ENCODE data around the gene FMN1. TPM values are rescaled to one million over a fixed set of nuclear protein-coding genes. Genes with fewer than 3 reads are reported as not detected.

Gene FMN1
- total RNA-seq, 1 donor from 2014 or later = 37.1 TPM

DNA sequence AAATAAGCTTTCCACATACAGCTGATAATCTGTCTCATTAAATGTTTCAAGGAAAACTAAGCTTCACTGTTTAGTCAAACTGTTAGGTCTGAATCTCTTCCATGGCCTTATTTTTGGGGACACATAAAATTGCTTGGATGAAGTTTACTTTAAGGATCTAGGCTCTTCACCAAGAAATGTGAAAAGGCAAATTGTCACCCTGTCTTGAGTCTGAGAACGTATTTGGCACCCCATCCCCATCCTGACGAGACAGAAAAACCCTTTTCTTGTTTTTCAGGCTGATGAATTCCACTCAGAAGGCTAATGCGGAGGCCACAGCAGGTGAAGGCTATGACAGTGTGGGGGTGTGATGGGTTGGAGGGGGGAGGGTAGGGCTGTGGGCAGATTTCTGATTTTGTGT, 250.1 kb downstream of the FMN1 start:
- no peak for DNase-seq (ENCODE audit: low spot score)

DNA sequence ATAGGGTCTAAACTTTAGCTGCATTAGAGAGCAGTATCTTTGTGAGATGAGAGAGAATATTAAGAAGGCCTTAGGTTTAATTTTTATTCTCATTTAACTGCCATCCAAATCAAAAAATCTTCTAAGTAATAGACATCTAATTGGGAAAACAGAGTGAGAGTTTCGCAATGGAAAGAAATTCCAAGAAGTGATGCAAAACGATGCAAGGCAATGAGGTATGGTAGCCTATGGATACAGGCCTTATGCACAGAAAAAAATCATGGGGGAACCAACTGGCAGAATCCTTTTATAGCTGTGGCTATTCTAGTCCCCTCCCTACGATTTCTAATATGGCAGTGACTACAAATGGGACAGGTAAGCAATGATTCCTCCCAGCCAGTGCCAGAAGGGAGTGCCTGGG, 250.8 kb downstream of the FMN1 start:
- no peak for DNase-seq (ENCODE audit: low spot score)

DNA sequence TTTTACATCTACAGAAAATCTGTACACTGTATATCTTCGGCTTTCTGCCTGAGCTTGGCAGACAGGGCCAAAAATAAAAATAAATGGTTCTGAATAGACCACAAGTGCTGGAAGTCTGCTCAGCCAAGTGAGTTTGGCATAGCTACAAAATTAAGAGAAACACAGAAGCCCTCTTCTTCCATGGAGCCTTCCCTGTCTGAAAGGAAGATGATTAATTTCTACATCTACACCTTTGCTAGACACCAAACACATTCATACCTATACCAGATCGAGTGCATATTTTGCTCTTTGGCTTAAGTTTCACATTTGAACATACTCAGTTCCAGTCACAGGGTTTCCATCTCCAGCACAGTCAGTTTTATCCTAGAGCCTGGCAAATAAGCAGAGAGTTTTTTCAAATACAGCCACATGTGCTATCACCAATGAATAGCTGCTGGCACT, 252.1 kb downstream of the FMN1 start:
- DNase-seq (ENCODE audit: low spot score) = no peak

DNA sequence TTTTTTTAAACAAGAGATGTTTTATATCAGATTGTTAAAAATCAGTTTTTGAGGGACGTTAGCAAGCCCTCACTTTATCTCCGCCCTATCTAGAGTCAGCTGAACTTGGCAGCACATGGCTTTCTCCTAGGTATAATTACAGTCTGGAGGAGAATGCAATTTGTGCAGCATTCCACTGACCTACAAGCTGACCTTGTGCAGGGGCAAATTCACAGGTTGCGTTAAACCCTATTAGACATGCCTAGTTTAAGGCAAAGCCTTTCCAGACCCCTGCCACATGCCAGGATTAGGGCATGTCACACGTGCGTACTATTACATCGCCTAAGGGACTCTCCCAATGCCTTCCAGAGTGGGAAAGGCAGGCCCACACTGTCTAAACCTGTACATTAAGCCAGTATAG, 252.7 kb downstream of the FMN1 start:
- no peak for DNase-seq (ENCODE audit: low spot score)

DNA sequence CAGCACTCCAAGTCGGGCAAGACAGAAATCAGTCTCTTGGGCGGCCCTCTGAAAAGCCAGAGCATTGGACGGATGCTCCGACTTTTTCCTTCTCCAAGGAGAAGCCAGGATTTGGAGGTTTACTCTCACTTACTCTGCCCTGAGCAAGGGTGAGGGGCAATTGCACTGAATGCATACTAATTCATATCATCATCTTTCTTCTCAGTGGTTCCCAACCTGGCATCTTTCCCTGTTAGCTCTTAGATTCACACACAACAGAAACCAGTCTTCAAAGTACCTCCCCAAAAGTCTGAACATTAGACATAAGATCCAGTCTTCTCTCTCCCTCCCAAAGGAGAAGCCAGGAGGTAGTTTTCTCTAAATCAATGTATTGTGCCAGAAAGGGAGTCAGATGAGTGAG, 257.5 kb downstream of the FMN1 start:
- no peak for DNase-seq (ENCODE audit: low spot score)

DNA sequence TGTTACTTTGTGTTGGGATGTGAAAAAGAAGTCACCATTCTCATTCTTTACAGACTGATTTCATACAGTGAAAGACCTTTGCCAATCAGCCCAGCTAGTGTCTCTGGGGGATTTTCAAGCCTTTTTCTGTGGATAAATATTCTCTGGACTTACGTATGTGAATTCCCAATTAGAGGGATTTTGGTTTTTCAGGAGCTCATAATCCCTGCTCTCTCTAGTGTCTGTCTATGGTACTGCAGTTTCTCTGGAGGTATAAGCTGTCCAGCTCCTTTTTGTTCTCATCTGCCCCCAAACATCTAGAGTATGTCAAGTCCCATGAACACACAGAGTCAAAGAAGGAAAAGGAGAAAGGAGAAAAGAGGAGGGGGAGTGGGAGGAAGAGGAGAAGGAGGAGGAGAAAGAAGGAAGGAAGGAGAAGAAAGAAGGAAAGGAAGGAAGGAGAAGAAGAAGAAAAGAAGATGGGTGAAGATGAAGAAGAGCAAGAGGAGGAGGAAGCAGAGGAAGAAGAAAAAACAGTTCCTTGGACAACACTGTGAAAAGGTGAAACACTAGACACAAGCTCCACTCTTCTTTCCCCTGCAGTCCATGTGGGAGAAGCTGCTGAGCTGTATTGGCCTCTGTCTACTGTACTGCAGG, 258.1 kb downstream of the FMN1 start:
- no peak for DNase-seq (ENCODE audit: low spot score)

DNA sequence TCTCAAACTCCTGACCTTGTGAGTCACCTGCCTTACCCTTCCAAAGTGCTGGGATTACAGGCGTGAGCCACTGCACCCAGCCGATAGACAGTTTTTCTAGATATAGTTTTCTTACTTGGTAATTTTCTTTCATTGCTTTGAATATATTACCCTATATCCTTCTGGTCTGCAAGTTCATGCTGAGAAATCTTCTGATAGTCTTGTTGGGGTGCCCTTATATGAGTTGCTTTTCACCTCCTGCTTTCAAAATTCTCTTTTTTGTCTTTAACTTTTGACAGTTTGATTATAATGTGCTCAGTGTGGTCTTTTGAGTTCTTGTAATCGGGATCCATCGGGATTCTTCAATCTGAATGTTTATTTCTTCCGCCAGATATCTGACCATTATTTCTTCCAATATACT, 259.4 kb downstream of the FMN1 start:
- no peak for DNase-seq (ENCODE audit: low spot score)

DNA sequence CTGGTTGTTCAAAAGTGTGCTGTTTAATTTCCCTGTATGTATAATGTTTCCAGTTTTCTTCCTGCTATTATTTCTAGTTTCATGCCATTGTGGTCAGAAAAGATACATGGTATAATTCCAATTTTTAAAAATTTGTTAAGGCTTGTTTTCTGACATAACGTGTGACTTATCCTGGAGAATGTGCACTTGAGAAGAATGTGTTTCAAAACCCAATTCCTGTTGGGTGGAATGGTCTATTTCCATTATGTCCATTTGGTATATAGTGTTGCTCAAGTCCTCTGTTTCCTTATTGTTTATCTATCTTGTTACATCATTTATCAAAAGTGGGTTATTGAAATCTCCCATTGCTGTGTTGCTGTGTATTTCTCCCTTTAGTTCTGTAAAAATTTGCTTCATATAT, 261.3 kb downstream of the FMN1 start:
- no peak for DNase-seq (ENCODE audit: low spot score)

DNA sequence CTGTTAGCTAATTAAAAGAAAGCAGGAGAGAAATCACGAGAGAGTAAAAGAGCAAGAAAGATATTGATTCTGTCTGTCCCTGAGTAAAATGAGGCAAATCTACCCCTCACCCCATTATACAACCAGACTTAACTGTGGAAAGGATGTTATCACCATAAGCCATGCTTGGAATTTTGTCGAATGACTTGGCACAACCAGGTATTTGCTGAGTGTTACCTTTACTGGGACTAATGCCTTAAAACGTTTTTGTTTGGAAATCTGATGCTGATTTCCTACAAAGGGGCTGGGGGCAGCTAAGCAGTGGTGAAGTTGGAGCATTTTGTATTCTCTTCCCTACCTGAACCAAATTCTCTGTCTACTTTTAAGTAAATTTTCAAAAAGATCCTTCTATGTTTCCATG, 265.6 kb downstream of the FMN1 start:
- no peak for DNase-seq (ENCODE audit: low spot score)

DNA sequence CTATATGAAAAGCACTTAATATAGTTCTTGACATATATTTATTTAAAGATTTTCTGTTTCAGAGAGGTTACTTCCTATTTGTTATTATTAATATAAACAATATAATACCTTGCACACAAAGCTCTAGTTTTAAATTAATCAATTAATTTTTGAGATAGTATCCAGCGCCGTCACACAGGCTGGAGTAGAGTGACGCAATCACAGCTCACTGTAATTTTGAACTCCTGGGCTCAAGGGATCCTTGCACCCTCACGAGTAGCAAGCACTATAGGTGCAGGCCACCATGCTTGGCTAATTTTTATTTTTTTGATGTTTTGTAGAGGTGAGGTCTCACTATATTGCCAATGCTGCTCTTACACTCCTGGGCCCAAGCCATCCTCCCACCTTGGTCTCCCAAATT, 267.4 kb downstream of the FMN1 start:
- no peak for DNase-seq (ENCODE audit: low spot score)

DNA sequence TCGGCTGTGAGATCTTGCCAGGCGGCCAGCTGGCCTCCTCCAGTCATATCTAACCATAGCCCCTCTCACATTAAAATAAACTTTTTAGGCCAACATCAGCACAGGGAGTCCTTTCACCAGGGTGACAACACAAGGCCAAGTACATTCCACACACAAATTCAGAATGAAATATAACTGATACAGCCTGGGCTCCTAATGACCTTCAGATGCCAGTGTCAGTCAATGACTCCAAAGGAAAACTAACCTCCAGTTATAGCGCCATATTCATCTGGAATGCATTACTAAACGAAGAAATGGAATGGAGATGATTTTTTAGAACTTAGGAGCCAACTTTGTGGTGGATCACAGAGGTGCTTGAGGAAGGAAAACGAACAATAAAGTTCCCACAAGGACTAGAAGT, 271.3 kb downstream of the FMN1 start:
- DNase-seq (ENCODE audit: low spot score) = no peak

DNA sequence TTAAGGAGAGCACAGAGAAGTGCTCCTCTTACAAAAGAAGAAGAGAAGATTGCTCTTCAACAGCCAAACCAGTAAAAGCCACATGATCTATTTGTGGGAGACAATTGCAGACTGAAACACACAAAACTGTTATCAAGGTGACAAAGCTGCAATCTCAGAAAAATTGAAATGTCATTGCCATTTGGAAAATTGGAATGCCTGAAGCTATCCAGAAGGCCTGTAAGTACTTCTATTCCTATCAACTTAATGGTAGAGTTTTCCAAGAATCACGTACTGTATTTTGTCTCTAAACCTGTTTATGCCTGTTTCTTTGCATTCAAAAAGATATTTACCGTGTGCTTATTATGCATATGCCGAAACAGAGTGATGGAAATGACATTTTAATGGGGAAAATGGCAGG, 272.0 kb downstream of the FMN1 start:
- DNase-seq (ENCODE audit: low spot score) = no peak

DNA sequence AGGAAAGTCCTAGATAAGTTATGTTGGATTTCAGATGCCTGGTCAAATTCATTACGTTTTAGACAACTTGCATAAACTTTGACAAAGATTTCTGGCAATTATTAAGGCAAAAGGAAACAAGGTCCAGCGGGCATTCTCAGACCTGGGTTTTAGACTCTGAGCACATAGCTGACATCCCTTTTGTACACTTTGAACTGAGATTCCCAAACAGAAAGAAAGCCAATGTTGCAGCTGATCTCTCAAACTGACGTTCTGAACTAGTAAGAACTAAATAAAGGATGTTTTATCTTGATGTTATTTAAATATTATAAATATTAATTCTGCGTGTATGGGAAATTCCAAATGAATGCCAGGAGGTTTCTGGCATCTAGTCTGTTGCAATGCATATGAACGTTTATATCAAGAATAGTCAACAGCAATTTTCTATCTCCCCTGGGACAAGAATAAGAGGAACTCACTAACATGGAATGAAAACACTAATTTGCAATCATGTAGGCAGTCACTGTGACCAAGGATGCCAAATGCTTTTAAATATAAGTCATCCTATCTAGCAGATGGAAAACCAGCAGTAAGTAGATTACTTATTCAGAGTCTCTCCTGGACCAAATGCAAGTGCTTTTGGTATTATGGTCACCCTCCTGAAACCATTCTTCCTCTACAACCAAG, 274.6 kb downstream of the FMN1 start:
- DNase-seq (ENCODE audit: low spot score) = no peak

DNA sequence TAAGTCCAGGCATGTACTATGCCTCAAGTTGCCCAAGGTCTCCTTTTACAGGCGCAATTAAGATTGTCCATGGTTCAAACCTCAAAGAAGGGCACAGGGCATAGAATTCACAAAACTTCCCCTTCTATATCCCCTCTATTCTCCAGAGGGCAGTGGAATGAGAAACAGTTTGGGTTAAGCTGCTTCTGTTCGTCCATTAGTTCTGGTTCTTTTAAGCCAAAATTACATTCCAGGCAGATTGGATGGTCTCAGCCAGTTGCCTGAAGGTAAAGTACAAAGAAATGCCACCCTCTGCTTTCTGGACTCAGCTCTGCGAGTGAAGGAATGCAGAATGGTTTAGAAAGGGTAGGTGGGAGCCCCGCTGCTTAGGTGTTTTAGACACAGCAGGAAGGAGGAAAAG, 276.0 kb downstream of the FMN1 start:
- DNase-seq (ENCODE audit: low spot score) = no peak

DNA sequence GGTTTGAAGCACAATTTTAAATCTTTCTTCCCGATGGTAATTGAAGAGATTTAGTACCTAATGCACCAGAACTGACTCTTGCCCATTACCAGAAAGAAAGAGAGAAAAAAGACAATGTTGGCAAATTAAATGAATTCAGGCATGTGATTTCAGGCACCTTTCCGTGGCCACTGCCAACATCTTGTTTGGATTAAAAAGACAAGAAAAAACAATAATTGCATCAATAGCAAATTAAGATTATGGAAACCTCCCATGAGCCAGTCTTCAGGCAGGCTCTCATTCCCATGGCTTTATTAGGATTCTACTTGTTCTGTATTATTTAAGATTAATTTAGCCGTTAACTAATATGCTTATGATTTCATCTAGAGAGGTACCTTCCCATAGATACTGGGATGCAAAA, 283.7 kb downstream of the FMN1 start:
- no peak for DNase-seq (ENCODE audit: low spot score)

DNA sequence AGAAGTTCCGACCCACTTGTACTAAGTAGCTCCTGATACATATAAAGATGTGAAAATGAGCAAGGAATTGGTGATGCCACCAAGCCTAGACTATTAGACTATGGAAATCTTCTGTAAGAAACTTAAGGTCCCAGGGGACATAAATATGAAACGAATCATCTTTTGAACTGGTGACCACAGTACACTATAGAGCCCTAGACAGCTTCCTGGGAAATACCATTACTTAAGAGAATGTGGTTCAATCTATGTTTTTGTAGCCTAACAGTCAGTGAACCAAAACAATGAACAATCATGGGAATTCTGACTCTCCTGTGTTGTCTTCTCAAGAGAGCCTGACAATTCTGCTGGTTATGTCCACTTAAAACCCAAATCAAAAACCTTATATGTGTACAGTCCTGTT, 285.1 kb downstream of the FMN1 start:
- no peak for DNase-seq (ENCODE audit: low spot score)

DNA sequence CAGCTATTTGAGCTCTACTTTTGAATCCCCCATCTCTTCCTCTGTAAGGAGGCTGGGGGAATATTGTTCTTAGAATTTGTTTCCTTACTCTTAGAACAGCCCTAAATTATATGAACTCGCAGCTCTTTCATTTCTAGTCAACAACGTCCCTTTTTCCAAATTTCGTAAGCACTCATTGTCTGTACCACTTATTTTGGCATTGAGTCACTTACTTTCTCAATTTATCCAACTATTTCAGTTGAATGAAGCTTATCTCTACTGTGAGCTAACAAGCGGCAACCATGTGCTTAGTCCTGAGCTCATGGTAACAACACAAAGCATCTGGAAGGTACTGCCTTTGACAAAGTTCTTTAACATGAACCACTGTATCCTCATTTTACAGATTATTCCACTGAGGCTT, 285.6 kb downstream of the FMN1 start:
- no peak for DNase-seq (ENCODE audit: low spot score)

DNA sequence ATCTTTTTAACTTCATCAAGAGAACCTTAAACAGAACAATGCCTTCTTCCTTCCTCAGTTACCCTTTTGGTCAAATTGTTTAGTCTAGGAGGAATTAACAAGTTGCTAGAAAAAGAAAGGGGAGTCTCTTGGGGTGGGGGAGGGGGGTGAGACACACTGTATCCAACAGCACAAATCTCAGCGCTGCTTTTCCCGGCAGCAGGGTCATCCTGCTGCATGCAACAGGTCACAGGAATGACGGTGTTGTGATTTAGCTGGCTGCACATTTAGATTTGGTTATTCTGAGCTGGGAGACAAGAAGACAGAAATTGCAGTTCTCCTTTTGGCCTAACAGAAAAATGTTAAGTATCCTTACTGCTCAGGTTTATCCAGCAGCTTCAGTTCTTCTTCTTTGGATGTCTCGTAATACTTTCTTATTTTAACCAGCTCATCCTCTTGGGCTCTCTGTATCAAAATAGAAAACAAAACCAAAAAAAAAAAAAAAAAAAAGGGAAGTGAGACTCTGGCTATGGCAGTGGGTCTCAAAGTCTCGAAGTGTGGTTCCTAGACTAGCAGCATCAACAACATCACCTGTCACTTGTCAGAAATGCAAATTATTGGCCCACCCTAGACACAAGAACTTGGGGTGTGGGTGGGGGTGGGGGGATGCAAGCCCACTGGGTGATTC, 286.2 kb downstream of the FMN1 start:
- DNase-seq (ENCODE audit: low spot score) = no peak

DNA sequence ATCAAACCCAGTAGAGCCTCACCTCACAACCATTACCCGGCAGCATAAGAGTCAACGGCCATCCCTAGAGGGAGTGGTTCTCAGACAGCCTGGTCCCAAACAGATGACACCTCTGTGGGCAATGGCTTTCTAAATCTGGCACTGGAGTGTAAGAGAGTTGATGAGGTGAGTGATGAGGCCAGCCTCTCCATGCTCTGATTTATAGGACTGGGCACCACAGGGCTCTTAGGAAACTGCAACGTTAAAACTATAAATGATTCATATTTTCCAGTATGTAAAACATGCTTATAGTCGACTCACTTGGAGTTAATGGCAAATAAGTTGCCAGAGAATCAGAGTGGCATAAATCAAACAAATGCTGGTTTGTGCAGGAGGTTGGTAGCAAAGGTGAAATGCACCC, 289.0 kb downstream of the FMN1 start:
- no peak for DNase-seq (ENCODE audit: low spot score)

DNA sequence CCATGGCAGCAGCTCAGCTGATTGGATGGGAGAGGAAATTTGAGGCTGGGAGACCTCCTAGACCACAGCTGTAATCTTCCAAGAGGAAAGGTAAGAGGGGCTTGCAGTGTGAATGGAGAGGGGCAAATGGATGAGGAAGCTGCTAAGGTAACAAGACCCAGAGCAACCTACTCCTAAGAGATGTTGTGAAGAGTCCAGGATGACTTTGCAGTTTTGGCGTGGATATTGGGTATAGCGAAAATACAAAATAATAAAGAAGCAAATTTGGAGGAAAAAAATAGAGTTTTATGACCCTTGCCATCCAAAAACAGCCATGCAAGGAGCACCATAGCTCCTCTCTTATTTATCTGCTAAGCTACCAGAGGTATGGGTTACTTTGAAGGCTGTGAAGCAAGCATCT, 290.1 kb downstream of the FMN1 start:
- no peak for DNase-seq (ENCODE audit: low spot score)

DNA sequence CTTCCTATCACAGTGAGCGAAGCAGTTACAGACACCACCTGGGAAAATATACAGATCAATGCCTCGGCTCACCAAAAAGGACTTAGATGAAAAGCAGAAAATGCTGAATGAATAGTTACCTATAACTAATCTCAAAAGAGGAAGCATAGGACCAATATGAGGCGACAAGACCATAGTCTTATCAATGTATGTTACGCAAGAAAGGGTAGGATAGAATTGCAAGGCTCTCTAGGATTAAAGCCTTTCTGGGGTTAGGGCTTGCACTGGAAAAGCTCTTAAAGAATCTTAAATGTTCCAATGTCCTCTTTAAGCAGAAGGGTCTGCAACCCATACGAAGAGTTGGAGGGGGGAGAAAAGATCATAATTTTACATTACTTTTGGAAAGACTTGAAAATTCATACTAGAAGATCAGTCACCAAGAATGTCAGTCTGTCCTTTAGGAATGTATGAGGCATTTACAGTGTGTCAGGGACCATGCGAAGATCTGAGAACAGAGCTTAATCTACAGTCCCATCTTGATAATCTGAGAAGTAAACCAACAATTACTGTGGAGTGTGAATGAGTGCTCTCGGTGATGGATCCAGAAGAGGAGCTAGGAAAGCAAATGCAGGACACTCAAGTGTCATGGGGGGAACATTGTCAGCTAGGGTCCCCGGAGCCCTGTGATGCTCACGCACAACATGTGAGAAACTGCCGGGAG, 290.8 kb downstream of the FMN1 start:
- DNase-seq (ENCODE audit: low spot score) = no peak

DNA sequence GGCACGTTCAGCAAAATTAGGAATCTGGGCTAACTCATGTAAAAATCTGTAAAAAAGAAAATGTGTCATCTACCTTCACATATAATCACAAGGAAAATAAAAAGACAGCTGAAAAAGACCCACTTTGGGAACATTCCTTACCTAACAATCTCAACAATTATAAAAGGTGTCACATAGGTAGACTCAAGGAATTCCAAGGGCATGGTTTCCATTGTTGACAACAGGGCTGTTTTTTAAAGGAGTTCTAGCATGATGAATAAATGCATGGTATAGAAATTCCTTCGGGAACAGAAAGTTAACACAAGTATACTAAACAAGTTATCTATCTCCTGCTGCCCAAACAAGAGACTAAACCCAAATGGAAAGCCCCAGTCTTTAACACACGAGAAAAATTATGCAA, 292.5 kb downstream of the FMN1 start:
- DNase-seq (ENCODE audit: low spot score) = no peak
